H9 (cell line): ENCODE results near the gene CDS1. TPM values are rescaled to one million over a fixed set of nuclear protein-coding genes. Genes with fewer than 3 reads are reported as not detected.

Source experiments
- DNase-seq: peaks from one replicate; pipeline ENCODE4 v3.0.0-alpha.2; 2017
- H2AFZ ChIP-seq: one replicate; pipeline ENCODE4 v1.6.1; 2013; ENCODE audit warnings: mild to moderate bottlenecking, low read length, control low read depth, moderate library complexity
- H2AK5ac ChIP-seq: 2 replicates; pipeline ENCODE4 v1.6.1; 2013; ENCODE audit warnings: low read length, control low read depth, mixed read lengths; ENCODE audit not compliant: insufficient read length
- H2BK120ac ChIP-seq: one replicate; pipeline ENCODE4 v1.6.1; 2013; ENCODE audit warnings: low read depth, mild to moderate bottlenecking, low read length, control low read depth, inconsistent platforms; ENCODE audit not compliant: poor library complexity, severe bottlenecking
- H2BK12ac ChIP-seq: 2 replicates; pipeline ENCODE4 v1.6.1; 2013; ENCODE audit warnings: low read length, control low read depth, mixed read lengths, low read depth; ENCODE audit not compliant: insufficient read length
- H2BK15ac ChIP-seq: 2 replicates; pipeline ENCODE4 v1.6.1; 2013; ENCODE audit warnings: low read depth, low read length, control low read depth
- H2BK20ac ChIP-seq: one replicate; pipeline ENCODE4 v1.6.1; 2013; ENCODE audit warnings: low read depth, mild to moderate bottlenecking, low read length, control low read depth, inconsistent platforms; ENCODE audit not compliant: poor library complexity, severe bottlenecking
- H2BK5ac ChIP-seq: 2 replicates; pipeline ENCODE4 v1.6.1; 2013; ENCODE audit warnings: low read length, control low read depth, mixed read lengths; ENCODE audit not compliant: insufficient read length
- H3K14ac ChIP-seq: 2 replicates; pipeline ENCODE4 v1.6.1; 2013; ENCODE audit warnings: low read length, control low read depth; ENCODE audit not compliant: insufficient read depth
- H3K18ac ChIP-seq: 2 replicates; pipeline ENCODE4 v1.6.1; 2013; ENCODE audit warnings: low read depth, mild to moderate bottlenecking, mixed read lengths, low read length, control low read depth; ENCODE audit not compliant: insufficient read length
- H3K23ac ChIP-seq: 2 replicates; pipeline ENCODE4 v1.6.1; 2013; ENCODE audit warnings: low read length, control low read depth, mixed read lengths, low read depth; ENCODE audit not compliant: insufficient read length
- H3K23me2 ChIP-seq: 2 replicates; pipeline ENCODE4 v1.6.1; 2013; ENCODE audit warnings: low read depth, mild to moderate bottlenecking, mixed read lengths, low read length, control low read depth; ENCODE audit not compliant: insufficient read length, poor library complexity, severe bottlenecking
- H3K27ac ChIP-seq: 2 replicates; pipeline ENCODE4 v1.5.1; 2013; ENCODE audit warnings: low read length, control low read depth, mixed read lengths, low read depth; ENCODE audit not compliant: insufficient read length
- H3K27me3 ChIP-seq: 2 replicates; pipeline ENCODE4 v1.6.1; 2013; ENCODE audit warnings: low read length, control low read depth, inconsistent platforms; ENCODE audit not compliant: insufficient read depth
- H3K4ac ChIP-seq: 2 replicates; pipeline ENCODE4 v1.6.1; 2013; ENCODE audit warnings: low read depth, mild to moderate bottlenecking, control low read depth, inconsistent platforms, low read length, moderate library complexity
- H3K4me1 ChIP-seq: 2 replicates; pipeline ENCODE4 v1.6.1; 2013; ENCODE audit warnings: low read length, control low read depth, inconsistent platforms; ENCODE audit not compliant: insufficient read depth
- H3K4me2 ChIP-seq: 2 replicates; pipeline ENCODE4 v1.6.1; 2013; ENCODE audit warnings: low read length, control low read depth, mixed read lengths; ENCODE audit not compliant: insufficient read length, insufficient read depth
- H3K56ac ChIP-seq: 2 replicates; pipeline ENCODE4 v1.6.1; 2013; ENCODE audit warnings: low read depth, mild to moderate bottlenecking, mixed read lengths, low read length, control low read depth; ENCODE audit not compliant: insufficient read length
- H3K79me1 ChIP-seq: 2 replicates; pipeline ENCODE4 v1.6.1; 2013; ENCODE audit warnings: low read depth, mild to moderate bottlenecking, moderate library complexity, low read length, control low read depth, inconsistent platforms; ENCODE audit not compliant: insufficient read depth, poor library complexity, severe bottlenecking
- H3K79me2 ChIP-seq: 2 replicates; pipeline ENCODE4 v1.6.1; 2013; ENCODE audit warnings: low read length, control low read depth, inconsistent platforms; ENCODE audit not compliant: insufficient read depth
- H3K9ac ChIP-seq: 2 replicates; pipeline ENCODE4 v1.6.1; 2013; ENCODE audit warnings: low read length, control low read depth, mixed read lengths; ENCODE audit not compliant: insufficient read length; ENCODE audit errors: extremely low read depth
- H3K9me3 ChIP-seq: one replicate; pipeline ENCODE4 v1.6.1; 2013; ENCODE audit warnings: low read depth, low read length, inconsistent platforms; ENCODE audit not compliant: control insufficient read depth
- H3T11ph ChIP-seq: one replicate; pipeline ENCODE4 v1.6.1; 2013; ENCODE audit warnings: mild to moderate bottlenecking, low read length, control low read depth, inconsistent platforms
- H4K20me1 ChIP-seq: one replicate; pipeline ENCODE4 v1.6.1; 2013; ENCODE audit not compliant: control insufficient read depth, insufficient read length, insufficient read depth
- H4K5ac ChIP-seq: 2 replicates; pipeline ENCODE4 v1.6.1; 2013; ENCODE audit warnings: low read depth, mild to moderate bottlenecking, mixed read lengths, low read length, control low read depth; ENCODE audit not compliant: insufficient read length
- H4K8ac ChIP-seq: replicated peaks from 2 replicates; pipeline ENCODE4 v1.6.1; 2013; ENCODE audit warnings: low read length, control low read depth, mixed read lengths, low read depth; ENCODE audit not compliant: insufficient read length
- H4K91ac ChIP-seq: 2 replicates; pipeline ENCODE4 v1.6.1; 2013; ENCODE audit warnings: low read depth, mild to moderate bottlenecking, moderate library complexity, mixed read lengths, low read length, control low read depth; ENCODE audit not compliant: insufficient read length
- H3K27ac Mint-ChIP-seq, 3 experiments: 2 replicates in 2 of 3; 3 replicates in 1 of 3; pipeline ENCODE4 v1.8.0; 2020 to 2021; ENCODE audit warnings: mixed read lengths in 3 of 3, mild to moderate bottlenecking in 1 of 3, moderate library complexity in 1 of 3
- H3K27me3 Mint-ChIP-seq: 2 replicates; pipeline ENCODE4 v1.8.0; 2021; ENCODE audit warnings: low read depth, mild to moderate bottlenecking, moderate library complexity, mixed read lengths
- H3K36me3 Mint-ChIP-seq, 3 experiments: 2 replicates in 2 of 3; 3 replicates in 1 of 3; pipeline ENCODE4 v1.8.0; 2020 to 2021; ENCODE audit warnings: low read depth in 3 of 3, mixed read lengths in 3 of 3; ENCODE audit not compliant: insufficient read depth in 1 of 3
- H3K4me1 Mint-ChIP-seq, 2 experiments: 2 replicates each; pipeline ENCODE4 v1.8.0; 2020; ENCODE audit warnings: mixed read lengths in 2 of 2
- H3K4me3 Mint-ChIP-seq, 2 experiments: 2 replicates in 1 of 2; 3 replicates in 1 of 2; pipeline ENCODE4 v1.8.0; 2020 to 2021; ENCODE audit warnings: mild to moderate bottlenecking in 2 of 2, mixed read lengths in 2 of 2, moderate library complexity in 1 of 2
- H3K9me3 Mint-ChIP-seq, 2 experiments: 2 replicates in 1 of 2; 3 replicates in 1 of 2; pipeline ENCODE4 v1.8.0; 2020; ENCODE audit warnings: mild to moderate bottlenecking in 2 of 2, mixed read lengths in 2 of 2, moderate library complexity in 1 of 2
- WGBS: extraction: QIAGEN DNeasy Blood & Tissue Kit; methylation state at CpG from one replicate; pipeline ENCODE4 v1.1.7; 2013; ENCODE audit warnings: missing lambda C conversion rate, low lambda C conversion rate, mixed read lengths; ENCODE audit not compliant: insufficient read length; ENCODE audit errors: extremely low coverage; 5-methylcytosine and 5-hydroxymethylcytosine counted together
- total RNA-seq: library from RNA; stranded (reverse); gene quantifications from 2 replicates; pipeline ENCODE4 v1.2.1, GENCODE V29; 2021
- TF ChIP-seq, protein P1 (sequence below): fragments of 200-600 bp; sonication (generic); conservative IDR thresholded peaks from 3 replicates; pipeline ENCODE4 v1.8.0; 2021; ENCODE audit warnings: antibody characterized with exemption, mild to moderate bottlenecking

CDS1 gene
- total RNA-seq, 1 experiment from 2014 or later: 7.5 TPM

DNA sequence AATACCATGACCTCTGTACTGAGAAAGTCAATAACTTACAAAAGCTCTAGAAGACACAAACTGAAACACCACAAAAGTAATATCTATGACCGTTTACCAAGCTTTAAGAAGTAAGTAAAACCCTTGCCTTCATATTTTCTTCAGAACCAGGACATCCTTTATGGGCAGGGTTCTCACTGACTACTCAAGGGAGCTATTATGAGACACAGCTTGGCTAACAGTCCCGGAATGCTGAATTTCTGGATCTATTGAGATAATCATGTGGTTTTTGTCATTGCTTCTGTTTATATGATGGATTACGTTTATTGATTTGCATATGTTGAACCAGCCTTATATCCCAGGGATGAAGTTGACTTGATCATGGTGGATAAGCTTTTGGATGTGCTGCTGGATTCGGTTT, 19.9 kb upstream of the CDS1 start:
- Mint-ChIP-seq H3K9me3 (peaks cover 4 to 9% of the 10 kb centered on the region in 2 experiments; a peak in 4 of 5 replicates), H3K27me3 (no peaks in the 10 kb centered on the region), H3K4me3 (no peak overlapping the region), H3K4me1 (peaks cover 57 to 60% of the 10 kb centered on the region in 2 experiments), H3K27ac (peak overlapping the region in 2 of 3 experiments; percentile 6 to 57; a peak in 3 of 7 replicates), H3K36me3 (no peaks in the 10 kb centered on the region; a peak in 2 of 7 replicates)
- H3K79me2 ChIP-seq: no peaks in the 10 kb centered on the region
- TF ChIP-seq, protein P1, sequence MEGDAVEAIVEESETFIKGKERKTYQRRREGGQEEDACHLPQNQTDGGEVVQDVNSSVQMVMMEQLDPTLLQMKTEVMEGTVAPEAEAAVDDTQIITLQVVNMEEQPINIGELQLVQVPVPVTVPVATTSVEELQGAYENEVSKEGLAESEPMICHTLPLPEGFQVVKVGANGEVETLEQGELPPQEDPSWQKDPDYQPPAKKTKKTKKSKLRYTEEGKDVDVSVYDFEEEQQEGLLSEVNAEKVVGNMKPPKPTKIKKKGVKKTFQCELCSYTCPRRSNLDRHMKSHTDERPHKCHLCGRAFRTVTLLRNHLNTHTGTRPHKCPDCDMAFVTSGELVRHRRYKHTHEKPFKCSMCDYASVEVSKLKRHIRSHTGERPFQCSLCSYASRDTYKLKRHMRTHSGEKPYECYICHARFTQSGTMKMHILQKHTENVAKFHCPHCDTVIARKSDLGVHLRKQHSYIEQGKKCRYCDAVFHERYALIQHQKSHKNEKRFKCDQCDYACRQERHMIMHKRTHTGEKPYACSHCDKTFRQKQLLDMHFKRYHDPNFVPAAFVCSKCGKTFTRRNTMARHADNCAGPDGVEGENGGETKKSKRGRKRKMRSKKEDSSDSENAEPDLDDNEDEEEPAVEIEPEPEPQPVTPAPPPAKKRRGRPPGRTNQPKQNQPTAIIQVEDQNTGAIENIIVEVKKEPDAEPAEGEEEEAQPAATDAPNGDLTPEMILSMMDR: no peak
- H2BK15ac ChIP-seq: no peak overlapping the region
- no peaks in the 10 kb centered on the region for H3K27me3 ChIP-seq
- no peak overlapping the region for H2BK120ac ChIP-seq
- H3K9ac ChIP-seq: no peak overlapping the region
- H3K79me1 ChIP-seq: no peaks in the 10 kb centered on the region
- H3K23me2 ChIP-seq: no peaks in the 10 kb centered on the region
- H3K4me1 ChIP-seq: peaks cover 8% of the 10 kb centered on the region; the same call in 1 of the 2 replicates
- H3K4ac ChIP-seq: no peak overlapping the region
- H2AFZ ChIP-seq: no peak overlapping the region
- no peak overlapping the region for H2BK12ac ChIP-seq
- H2AK5ac ChIP-seq: no peak overlapping the region
- no peak overlapping the region for H2BK20ac ChIP-seq
- H4K20me1 ChIP-seq: no peaks in the 10 kb centered on the region
- no peak overlapping the region for H3T11ph ChIP-seq
- H4K8ac ChIP-seq: no peak overlapping the region
- H3K23ac ChIP-seq: no peak overlapping the region
- no peak for DNase-seq
- H3K14ac ChIP-seq: no peak overlapping the region
- no peak overlapping the region for H2BK5ac ChIP-seq
- no peak overlapping the region for H4K91ac ChIP-seq
- no peak overlapping the region for H3K27ac ChIP-seq
- no peak overlapping the region for H3K56ac ChIP-seq
- no peak overlapping the region for H3K18ac ChIP-seq
- no peaks in the 10 kb centered on the region for H3K9me3 ChIP-seq
- no peak overlapping the region for H3K4me2 ChIP-seq
- whole genome bisulfite sequencing: no CpG with 5 or more reads among the region's 4 CpGs
- no peak overlapping the region for H4K5ac ChIP-seq
